DOHH2 (cell line): ENCODE data around the gene ADIG.

Source experiments
- EZH2phosphoT487 ChIP-seq: fragments of 200-600 bp; sonication (generic); IDR thresholded peaks from 2 replicates; pipeline ENCODE4 v1.6.1; 2017; ENCODE audit warnings: borderline replicate concordance, mild to moderate bottlenecking, antibody characterized with exemption, low read length, moderate library complexity, mixed read lengths
- TF ChIP-seq, protein P1 (sequence below): fragments of 200-600 bp; sonication (generic); IDR thresholded peaks from one replicate; pipeline ENCODE4 v1.5.1; 2014; ENCODE audit warnings: antibody characterized with exemption, mild to moderate bottlenecking, low read depth, low read length; ENCODE audit not compliant: poor library complexity, severe bottlenecking

GRCh38 chr20:38581013-38581412, at the start of gene ADIG:
- TF ChIP-seq, protein P1, sequence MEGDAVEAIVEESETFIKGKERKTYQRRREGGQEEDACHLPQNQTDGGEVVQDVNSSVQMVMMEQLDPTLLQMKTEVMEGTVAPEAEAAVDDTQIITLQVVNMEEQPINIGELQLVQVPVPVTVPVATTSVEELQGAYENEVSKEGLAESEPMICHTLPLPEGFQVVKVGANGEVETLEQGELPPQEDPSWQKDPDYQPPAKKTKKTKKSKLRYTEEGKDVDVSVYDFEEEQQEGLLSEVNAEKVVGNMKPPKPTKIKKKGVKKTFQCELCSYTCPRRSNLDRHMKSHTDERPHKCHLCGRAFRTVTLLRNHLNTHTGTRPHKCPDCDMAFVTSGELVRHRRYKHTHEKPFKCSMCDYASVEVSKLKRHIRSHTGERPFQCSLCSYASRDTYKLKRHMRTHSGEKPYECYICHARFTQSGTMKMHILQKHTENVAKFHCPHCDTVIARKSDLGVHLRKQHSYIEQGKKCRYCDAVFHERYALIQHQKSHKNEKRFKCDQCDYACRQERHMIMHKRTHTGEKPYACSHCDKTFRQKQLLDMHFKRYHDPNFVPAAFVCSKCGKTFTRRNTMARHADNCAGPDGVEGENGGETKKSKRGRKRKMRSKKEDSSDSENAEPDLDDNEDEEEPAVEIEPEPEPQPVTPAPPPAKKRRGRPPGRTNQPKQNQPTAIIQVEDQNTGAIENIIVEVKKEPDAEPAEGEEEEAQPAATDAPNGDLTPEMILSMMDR, result no peak
- no peak for TF ChIP-seq EZH2phosphoT487
